Smooth muscle cell of trachea (primary cell): Measurements from ENCODE around the gene SELPLG. TPM values are rescaled to one million over a fixed set of nuclear protein-coding genes. Genes with fewer than 3 reads are reported as not detected.

Experiments used
- total RNA-seq: library from RNA; depleted of rRNA; stranded (reverse); fragments of >200 nt; gene quantifications from 2 replicates; pipeline ENCODE4 v1.2.1, GENCODE V29; 2014

Gene SELPLG, protein sequence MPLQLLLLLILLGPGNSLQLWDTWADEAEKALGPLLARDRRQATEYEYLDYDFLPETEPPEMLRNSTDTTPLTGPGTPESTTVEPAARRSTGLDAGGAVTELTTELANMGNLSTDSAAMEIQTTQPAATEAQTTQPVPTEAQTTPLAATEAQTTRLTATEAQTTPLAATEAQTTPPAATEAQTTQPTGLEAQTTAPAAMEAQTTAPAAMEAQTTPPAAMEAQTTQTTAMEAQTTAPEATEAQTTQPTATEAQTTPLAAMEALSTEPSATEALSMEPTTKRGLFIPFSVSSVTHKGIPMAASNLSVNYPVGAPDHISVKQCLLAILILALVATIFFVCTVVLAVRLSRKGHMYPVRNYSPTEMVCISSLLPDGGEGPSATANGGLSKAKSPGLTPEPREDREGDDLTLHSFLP
- 1.2 and 4.1 TPM in 2 replicates for total RNA-seq

DNA sequence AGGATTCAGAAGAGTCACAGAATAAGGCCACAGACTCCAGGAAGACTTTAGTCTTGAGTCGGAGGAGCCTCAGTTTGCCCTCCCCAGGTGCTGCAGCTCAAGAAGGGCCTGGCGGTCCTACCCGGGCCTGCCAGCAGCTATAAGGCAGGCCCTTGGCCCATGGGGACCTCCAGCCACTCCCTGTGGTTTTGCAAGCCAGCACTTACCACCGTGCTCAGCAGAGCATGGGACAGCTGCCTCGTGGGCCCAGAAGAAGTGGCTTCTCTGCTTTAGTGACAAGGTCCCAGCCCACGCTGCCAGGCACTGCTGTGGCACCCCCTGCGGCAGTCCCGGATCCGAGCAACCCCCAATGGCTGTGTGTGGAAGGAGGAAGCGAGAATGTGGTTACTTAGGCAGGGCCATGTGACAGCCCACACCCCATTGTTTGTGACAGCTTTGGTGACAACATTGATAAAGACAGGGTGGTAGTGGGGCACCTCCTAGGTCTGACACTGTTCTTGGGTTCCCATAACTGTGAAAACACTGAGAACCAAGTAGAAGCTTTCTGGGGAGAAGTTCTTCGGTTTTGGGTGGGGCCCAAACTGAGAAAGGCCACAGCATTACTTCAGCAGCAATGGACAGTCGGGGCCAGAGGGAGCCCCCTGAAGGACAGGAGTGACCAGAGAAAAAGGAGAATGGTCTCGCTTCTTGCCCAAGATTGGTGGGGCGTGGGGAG lies at the start of gene SELPLG:
TSS of gene SELPLG (minus strand) at position 361 of the 715 bp plus-strand sequence. CDS start 9,587 bp downstream, outside the sequence.

DNA sequence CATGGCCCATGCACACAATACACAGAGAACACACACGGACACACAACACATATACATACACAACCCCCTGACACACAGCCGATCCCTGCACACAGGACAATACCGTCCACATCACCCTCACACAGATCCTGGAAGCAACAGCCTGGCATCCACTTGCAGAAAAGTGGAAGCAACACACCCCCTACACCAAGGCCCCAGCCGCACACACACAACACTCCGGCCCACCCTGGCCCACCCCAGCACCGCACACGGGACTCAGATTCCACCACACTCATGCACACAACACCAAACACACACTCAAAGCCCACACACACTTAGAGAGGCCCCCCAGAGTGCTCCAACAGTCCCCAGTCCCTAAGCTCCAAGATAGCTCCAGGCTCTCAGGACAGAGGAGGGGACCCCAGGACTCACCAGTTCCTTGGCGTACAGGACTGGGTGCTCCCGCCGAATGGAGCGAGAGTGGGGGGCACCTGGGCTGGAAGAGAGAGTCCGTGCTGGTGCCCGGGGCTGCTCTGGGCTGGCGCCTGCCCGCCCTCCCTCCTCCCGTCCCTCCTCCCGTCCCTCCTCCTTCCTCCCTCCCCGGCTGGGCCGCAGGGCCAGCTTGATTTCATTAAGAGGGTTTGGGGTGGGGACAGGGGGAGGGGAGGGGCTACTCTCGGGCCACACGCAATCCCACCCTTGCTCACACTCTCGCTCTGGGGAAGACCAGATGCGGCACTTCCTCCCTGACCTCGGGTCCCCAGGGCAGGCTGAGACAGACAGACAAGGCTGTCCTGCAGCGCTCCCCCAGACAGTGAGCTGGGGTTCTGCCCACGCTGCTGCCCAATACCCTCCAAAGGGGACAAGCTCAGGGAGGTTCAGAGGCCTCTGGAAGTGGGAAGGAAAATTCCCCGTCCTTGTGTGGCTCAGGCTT lies 35.9 kb downstream of the SELPLG start, which contains the start of gene TMEM119:
TSS of gene TMEM119 (minus strand) at position 526 of the 913 bp plus-strand sequence. CDS start 5,701 bp downstream, outside the sequence.

Other genes with a start within 250 kb of the SELPLG start
- gene FICD, start 118.6 kb downstream of the SELPLG start, total RNA-seq: 5.4 and 7.9 TPM in 2 replicates
- gene SART3, start 72.7 kb downstream of the SELPLG start, total RNA-seq: 55.6 and 65.5 TPM in 2 replicates
- gene ISCU, start 71.3 kb downstream of the SELPLG start, total RNA-seq: 173 and 194 TPM in 2 replicates
- gene TMEM119, start 35.8 kb downstream of the SELPLG start, total RNA-seq: 388 and 611 TPM in 2 replicates
- 235 and 306 TPM in 2 replicates for gene CORO1C, start 97.6 kb upstream of the SELPLG start, total RNA-seq
- gene SSH1, start 223.7 kb upstream of the SELPLG start, total RNA-seq: 19.6 and 30.1 TPM in 2 replicates
- not detected in 2 replicates for gene DAO, start 246.2 kb upstream of the SELPLG start, total RNA-seq